Measurements from ENCODE around the gene SNTG2.

GRCh38 chr2:1406434-1406833 is 455.8 kb downstream of the SNTG2 start:
- no peak for TF ChIP-seq POLR2A (IDR thresholded peaks at IDR 0.05)
- no peak for TF ChIP-seq CTCF (IDR thresholded peaks at IDR 0.05)
- TF ChIP-seq POLR2AphosphoS5 (IDR thresholded peaks at IDR 0.05; ENCODE audit: insufficient read depth in 1 of 2, low read depth in 1 of 2): no peak
